SK-N-SH (cell line): ENCODE results near the gene CR1.
"Not testable (repeated sequence)": the region's sequence is repeated elsewhere in the genome, so short reads cannot be mapped to it uniquely, and the experiment has no call there.

Source experiments
- CTCF ChIP-seq: fragments of 200-600 bp; sonication (generic); IDR thresholded peaks from 2 replicates; pipeline ENCODE4 v1.6.1; 2017; ENCODE audit warnings: antibody characterized with exemption, mild to moderate bottlenecking, moderate library complexity
- MAX ChIP-seq: IDR thresholded peaks from 2 replicates; pipeline ENCODE4 v1.4.0; 2012; ENCODE audit warnings: low read depth

DNA sequence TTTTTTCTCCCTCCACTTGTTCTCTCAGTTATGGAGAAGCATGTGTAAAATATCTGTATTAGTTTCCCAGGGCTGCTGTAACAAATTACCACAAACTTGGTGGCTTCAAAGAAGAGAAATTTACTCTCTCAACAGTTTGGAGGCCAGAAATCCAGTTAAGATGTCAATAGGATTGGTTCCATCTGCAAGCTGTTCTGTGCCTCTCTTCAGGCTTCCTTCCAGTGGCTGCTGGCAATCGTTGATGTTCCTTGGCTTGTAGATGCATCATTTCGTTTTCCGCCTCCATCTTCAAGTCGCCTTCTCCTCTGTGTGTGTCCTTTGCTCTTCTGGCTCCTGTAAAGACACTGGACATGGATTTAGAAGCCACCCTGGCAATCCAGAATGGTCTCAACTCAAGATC lies 194.6 kb downstream of the CR1 start:
- not testable (repeated sequence) for TF ChIP-seq MAX, CTCF
